Upper lobe of right lung (tissue), 1 donor: Measurements from ENCODE around the gene TMEM178A. TPM values are rescaled to one million over a fixed set of nuclear protein-coding genes. Genes with fewer than 3 reads are reported as not detected.

ENCODE experiments used
- ATAC-seq: fragments of 200-7000 bp; cut with Tn5 transposase; one replicate; pipeline ENCODE4 v1.9.1; 2020; ENCODE audit warnings: mild to moderate bottlenecking, moderate library complexity
- DNase-seq: peaks from one replicate; pipeline ENCODE4 v3.0.0-alpha.2; 2020
- H3K27ac ChIP-seq: fragments of 200-600 bp; one replicate; pipeline ENCODE4 v1.8.0; 2022
- H3K27me3 ChIP-seq: fragments of 200-600 bp; one replicate; pipeline ENCODE4 v1.8.0; 2022; ENCODE audit warnings: mild to moderate bottlenecking
- H3K36me3 ChIP-seq: fragments of 200-600 bp; one replicate; pipeline ENCODE4 v1.8.0; 2022
- H3K4me1 ChIP-seq: fragments of 200-600 bp; one replicate; pipeline ENCODE4 v1.8.0; 2022
- H3K4me3 ChIP-seq: fragments of 200-600 bp; one replicate; pipeline ENCODE4 v1.8.0; 2022; ENCODE audit warnings: mild to moderate bottlenecking
- H3K9me3 ChIP-seq: fragments of 200-600 bp; one replicate; pipeline ENCODE4 v1.8.0; 2022
- CTCF ChIP-seq: fragments of 200-600 bp; IDR thresholded peaks from one replicate; pipeline ENCODE4 v1.8.0; 2022; ENCODE audit warnings: antibody characterized with exemption
- intact Hi-C: fragments of 100-400 bp; cut with DNase I; formaldehyde crosslinking; loops from one replicate; pipeline ENCODE4 v1.11.0; 2022
- total RNA-seq: library from RNA; stranded (reverse); fragmentation: NEBNext Ultra II Directional; extraction: Animal tissue kit (Norgen Biotek cat#: 25700); gene quantifications from one replicate; pipeline ENCODE4 v1.2.1, GENCODE V29; 2021
- donor health status: DM: no; HTN: yes; CAD: no; lungs with severe emphysema.

Gene TMEM178A
- total RNA-seq, 1 donor from 2014 or later: 9.5 TPM

GRCh38 chr2:39658371-39658770 lies 7.3 kb upstream of the TMEM178A start:
- Histone ChIP-seq H3K4me3 (no peak overlapping the region), H3K36me3 (no peaks in the 10 kb centered on the region), H3K9me3 (no peaks in the 10 kb centered on the region), H3K27ac (no peak overlapping the region), H3K27me3 (no peaks in the 10 kb centered on the region), H3K4me1 (no peaks in the 10 kb centered on the region)
- no peak for TF ChIP-seq CTCF
- no peak for ATAC-seq
- no peak for DNase-seq
- intact Hi-C loops: no loop called here

GRCh38 chr2:39659765-39660611 lies 5.7 kb upstream of the TMEM178A start:
- H3K4me1 ChIP-seq: no peaks in the 10 kb centered on the region
- H3K4me3 ChIP-seq: no peak overlapping the region
- no peaks in the 10 kb centered on the region for H3K27me3 ChIP-seq
- no peak for ATAC-seq
- TF ChIP-seq CTCF: no peak
- H3K9me3 ChIP-seq: no peaks in the 10 kb centered on the region
- intact Hi-C loops: no loop called here
- no peak overlapping the region for H3K27ac ChIP-seq
- DNase-seq: no peak
- H3K36me3 ChIP-seq: no peaks in the 10 kb centered on the region

DNA sequence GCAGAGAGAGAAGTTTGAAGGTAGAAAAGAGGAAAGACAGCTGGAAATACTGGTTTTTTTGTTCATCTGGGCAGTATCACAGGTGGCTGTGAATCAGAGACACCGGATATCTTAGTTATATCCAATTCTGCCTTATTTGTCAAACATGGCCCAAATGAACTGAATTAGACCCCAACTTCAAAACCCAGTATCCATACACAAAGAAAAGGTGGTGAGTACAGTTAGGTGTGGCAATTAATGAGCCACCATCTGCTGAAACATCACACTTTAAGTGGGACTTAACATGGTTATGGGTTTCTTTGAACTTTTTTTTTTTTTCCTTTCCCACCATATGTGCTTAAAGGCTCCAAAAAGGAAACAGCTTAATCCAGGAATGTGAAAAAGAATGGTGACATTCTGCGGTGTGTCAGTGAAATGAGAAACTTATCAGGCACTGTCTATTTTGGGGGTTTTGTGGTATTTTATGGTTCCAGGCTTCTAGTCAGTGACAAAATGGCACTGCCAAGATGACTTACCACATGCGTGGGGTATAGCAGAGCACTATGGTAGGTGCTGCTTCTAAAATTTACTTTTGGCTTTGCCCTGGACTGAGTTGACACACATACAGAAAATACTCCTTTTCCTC lies 5.0 kb upstream of the TMEM178A start:
- no peaks in the 10 kb centered on the region for H3K4me1 ChIP-seq
- no peaks in the 10 kb centered on the region for H3K36me3 ChIP-seq
- no peak for TF ChIP-seq CTCF
- DNase-seq (no peak), ATAC-seq (no peak)
- no peaks in the 10 kb centered on the region for H3K9me3 ChIP-seq
- no peak overlapping the region for H3K27ac ChIP-seq
- no peaks in the 10 kb centered on the region for H3K27me3 ChIP-seq
- intact Hi-C loops: no loop called here
- H3K4me3 ChIP-seq: no peak overlapping the region

GRCh38 chr2:39661826-39662225 lies 3.9 kb upstream of the TMEM178A start:
- no peak overlapping the region for H3K27ac ChIP-seq
- intact Hi-C loops: no loop called here
- H3K36me3 ChIP-seq: no peaks in the 10 kb centered on the region
- no peaks in the 10 kb centered on the region for H3K9me3 ChIP-seq
- DNase-seq (no peak), ATAC-seq (no peak)
- no peak overlapping the region for H3K4me3 ChIP-seq
- H3K4me1 ChIP-seq: peaks cover 4% of the 10 kb centered on the region
- peaks cover 4% of the 10 kb centered on the region for H3K27me3 ChIP-seq
- TF ChIP-seq CTCF: no peak

DNA sequence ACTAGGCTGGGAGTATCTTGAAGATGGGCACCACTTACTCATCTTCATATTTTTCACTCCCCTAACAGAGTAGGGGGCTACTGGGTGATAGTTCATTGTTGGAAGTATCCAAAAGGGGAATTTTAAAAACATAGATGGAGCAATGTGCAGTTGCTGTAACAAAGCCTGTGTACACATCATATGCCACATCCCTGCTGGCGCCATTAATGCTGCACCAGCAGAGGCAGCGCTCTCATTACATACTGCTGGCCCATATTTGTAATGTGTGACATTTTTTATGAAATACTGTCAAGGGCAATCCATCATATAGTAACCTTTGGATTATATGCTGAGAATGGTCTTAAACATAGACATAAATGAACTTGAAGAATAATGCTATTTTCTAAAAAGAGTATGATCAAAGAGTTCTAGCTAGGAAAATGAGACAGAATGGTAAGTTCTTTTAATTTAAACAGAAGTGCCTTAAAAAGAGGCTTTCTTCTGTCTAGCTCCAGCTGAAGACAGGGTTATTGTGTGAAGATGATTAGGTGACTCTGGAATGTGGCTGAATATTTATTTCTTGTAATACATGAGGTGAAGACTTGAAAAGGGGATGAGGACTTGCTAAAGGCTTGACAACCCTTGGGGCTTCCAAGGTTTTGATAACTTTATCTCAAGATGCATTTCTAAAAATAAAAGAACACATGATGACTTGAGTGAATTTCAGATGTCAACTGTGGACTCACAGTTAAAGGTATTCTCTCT lies 2.4 kb upstream of the TMEM178A start:
- Histone ChIP-seq H3K9me3 (no peaks in the 10 kb centered on the region), H3K27ac (no peak overlapping the region), H3K27me3 (peaks cover 13% of the 10 kb centered on the region), H3K4me1 (peaks cover 7% of the 10 kb centered on the region), H3K36me3 (no peaks in the 10 kb centered on the region), H3K4me3 (no peak overlapping the region)
- ATAC-seq (no peak), DNase-seq (no peak)
- intact Hi-C loops: no loop called here
- no peak for TF ChIP-seq CTCF
